GM18861 (cell line): Measurements from ENCODE around the gene SLC36A3.
"Not testable (repeated sequence)": the region's sequence is repeated elsewhere in the genome, so short reads cannot be mapped to it uniquely, and the experiment has no call there.

Source experiments
- ATAC-seq: cut with Tn5 transposase; IDR thresholded peaks from one replicate; pipeline ENCODE4 v1.9.1; 2021; ENCODE audit not compliant: unreplicated experiment

The SLC36A3 gene

GRCh38 chr5:151240268-151240835, 63.2 kb downstream of the SLC36A3 start:
- ATAC-seq: not testable (repeated sequence)

- ATAC-seq: peak; percentile 28
Observed at GRCh38 chr5:151239237-151239861, 64.2 kb downstream of the SLC36A3 start.

- peak; percentile 48 for ATAC-seq
Observed at GRCh38 chr5:151238303-151238741, 65.2 kb downstream of the SLC36A3 start.

- ATAC-seq: no peak
Observed at GRCh38 chr5:151237685-151238084, 65.9 kb downstream of the SLC36A3 start.

- no peak for ATAC-seq
Observed at GRCh38 chr5:151236888-151237287, 66.7 kb downstream of the SLC36A3 start.

GRCh38 chr5:151235239-151235571, 68.4 kb downstream of the SLC36A3 start:
- not testable (repeated sequence) for ATAC-seq

- peak; percentile 45 for ATAC-seq
Observed at GRCh38 chr5:151234476-151235238, 68.9 kb downstream of the SLC36A3 start.

- peak; percentile 61 for ATAC-seq
Observed at GRCh38 chr5:151233616-151234085, 69.9 kb downstream of the SLC36A3 start.

GRCh38 chr5:151231359-151231758, 72.2 kb downstream of the SLC36A3 start:
- no peak for ATAC-seq

- ATAC-seq: no peak
Observed at GRCh38 chr5:151230048-151230680, 73.4 kb downstream of the SLC36A3 start.

- no peak for ATAC-seq
Observed at GRCh38 chr5:151228986-151229385, 74.6 kb downstream of the SLC36A3 start.

GRCh38 chr5:151227918-151228447, 75.6 kb downstream of the SLC36A3 start:
- no peak for ATAC-seq
